NCI-H510A (cell line): ENCODE measurements around the gene PTPRC.

Experiments used
- DNase-seq: peaks from one replicate; lab custom pipeline; 2025; lab: John Stamatoyannopoulos, UW

The PTPRC gene

GRCh38 chr1:198708761-198709525 is 70.1 kb downstream of the PTPRC start:
- DNase-seq, result no peak

GRCh38 chr1:198711837-198712236 is 73.0 kb downstream of the PTPRC start:
- DNase-seq, result no peak

- DNase-seq, result no peak
Observed at GRCh38 chr1:198713081-198713480, 74.2 kb downstream of the PTPRC start.

GRCh38 chr1:198714271-198714670 is 75.4 kb downstream of the PTPRC start:
- no peak for DNase-seq

DNA sequence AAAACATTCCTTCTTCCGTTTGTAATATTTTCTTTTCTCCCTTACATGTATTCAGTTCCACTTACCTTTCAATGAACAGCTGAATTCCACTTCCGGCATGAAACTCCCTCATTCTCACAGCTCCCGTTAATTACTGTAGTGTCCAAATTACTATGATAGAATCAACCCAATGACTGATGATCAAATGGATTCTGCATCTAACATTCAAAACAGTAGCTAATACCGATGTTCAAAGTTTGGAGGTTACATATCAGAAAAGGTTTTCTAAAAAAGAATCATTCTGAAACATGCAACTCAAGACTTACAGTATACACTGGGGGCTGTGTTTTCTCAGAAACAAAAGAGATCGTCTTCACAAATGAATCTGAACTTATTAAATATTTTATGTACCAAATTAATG is 77.2 kb downstream of the PTPRC start:
- DNase-seq, result no peak

DNA sequence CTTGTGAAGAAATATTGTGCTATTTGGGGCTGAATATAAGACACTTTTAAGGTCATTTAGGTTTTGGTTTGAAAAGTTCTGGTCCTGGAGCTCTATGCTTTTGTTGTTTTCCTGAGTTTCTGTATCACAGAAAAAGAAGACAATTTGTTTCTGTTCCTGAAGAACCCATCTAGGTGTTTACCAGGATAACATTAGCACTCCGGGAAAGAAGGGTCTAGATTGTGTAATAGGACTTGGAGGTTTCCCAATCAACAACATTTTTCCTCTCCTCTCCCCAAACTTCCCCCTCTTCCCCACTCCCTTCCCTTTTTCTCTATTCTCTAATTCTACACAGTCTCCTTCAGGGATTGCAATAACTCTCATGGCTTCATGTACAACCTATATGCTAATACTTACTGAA is 78.7 kb downstream of the PTPRC start:
- DNase-seq, result no peak

GRCh38 chr1:198723127-198723526 is 84.3 kb downstream of the PTPRC start:
- no peak for DNase-seq

DNA sequence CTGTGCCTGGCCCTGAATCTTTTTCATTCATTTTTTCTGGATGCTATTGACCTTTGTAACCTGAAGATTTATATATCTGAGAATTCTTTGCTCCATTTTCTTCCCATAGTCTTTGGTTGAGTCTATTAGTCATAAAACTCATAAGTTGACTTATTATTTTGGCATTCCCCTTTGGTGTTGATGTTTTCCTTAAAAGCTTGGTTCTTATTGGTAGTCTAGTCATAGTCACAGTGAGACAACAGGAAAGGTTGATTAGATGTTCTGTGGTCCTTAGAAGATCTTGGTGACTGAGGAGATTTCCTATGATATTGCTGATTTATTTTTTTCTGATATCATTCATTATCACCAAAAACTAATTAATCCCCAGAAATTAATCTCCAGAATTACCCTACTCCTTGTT is 86.2 kb downstream of the PTPRC start:
- no peak for DNase-seq

GRCh38 chr1:198726455-198726854 is 87.6 kb downstream of the PTPRC start:
- no peak for DNase-seq

- no peak for DNase-seq
Observed at GRCh38 chr1:198729195-198729863, 90.5 kb downstream of the PTPRC start.

- DNase-seq, result no peak
Observed at GRCh38 chr1:198730952-198731351, 92.1 kb downstream of the PTPRC start.

GRCh38 chr1:198734323-198735008 is 95.6 kb downstream of the PTPRC start:
- DNase-seq, result no peak

DNA sequence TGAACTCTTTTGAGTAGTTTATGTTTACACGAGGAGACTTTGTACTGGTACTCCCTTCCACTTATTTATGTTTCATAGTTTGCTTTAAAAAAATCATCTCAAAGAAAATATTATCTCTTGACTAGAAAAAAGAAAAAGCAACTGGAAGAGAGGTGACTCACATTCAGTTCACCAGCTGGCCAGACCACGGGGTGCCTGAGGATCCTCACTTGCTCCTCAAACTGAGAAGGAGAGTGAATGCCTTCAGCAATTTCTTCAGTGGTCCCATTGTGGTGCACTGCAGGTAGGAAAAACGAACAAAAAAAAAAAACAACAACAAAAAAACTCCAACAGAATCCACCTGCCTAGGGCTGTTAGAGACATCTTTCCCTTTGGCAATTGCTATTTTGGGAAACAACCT is 102.9 kb downstream of the PTPRC start:
- DNase-seq, result no peak

GRCh38 chr1:198747127-198747526 is 108.3 kb downstream of the PTPRC start:
- DNase-seq, result no peak

- DNase-seq, result no peak
Observed at GRCh38 chr1:198749279-198749678, 110.4 kb downstream of the PTPRC start.

- no peak for DNase-seq
Observed at GRCh38 chr1:198750081-198750480, 111.2 kb downstream of the PTPRC start.

DNA sequence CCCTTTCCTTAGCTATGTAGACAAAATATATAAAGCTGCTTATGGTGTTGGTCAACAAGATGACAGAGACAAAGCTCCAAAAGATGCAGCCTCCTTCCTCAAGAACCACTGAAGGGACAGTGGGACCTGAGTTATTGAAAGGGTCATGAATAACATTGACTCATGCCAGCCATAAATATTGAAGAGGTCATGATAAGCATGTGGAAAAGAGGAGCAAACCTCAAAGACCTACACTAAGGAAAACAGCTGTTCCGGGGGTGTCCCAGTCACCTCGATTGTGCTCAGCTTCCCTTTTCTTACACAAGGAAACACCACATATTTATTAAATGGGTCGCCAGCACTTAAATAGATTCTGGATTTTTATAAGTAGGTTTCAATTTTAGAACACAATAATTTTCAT is 112.9 kb downstream of the PTPRC start:
- DNase-seq, result no peak

DNA sequence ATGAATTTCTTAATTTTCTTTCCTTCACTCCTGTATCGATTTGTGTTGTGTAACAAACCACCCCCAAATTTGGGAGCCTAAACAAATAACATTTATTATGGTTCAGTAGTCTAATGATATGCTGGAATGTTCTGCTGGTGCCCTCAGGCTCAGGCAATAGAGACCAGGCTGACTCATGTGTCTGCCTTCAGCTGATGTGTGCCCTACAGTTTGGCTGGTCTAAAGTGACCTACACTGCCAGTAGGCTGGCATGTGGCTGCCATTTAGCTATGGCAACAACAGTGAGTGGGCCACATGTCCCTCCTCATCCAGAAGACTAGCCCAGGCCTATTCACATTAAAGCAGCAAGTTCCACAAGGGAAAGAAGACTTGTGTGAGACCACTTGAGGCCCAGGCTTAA is 115.8 kb downstream of the PTPRC start:
- DNase-seq, result no peak

DNA sequence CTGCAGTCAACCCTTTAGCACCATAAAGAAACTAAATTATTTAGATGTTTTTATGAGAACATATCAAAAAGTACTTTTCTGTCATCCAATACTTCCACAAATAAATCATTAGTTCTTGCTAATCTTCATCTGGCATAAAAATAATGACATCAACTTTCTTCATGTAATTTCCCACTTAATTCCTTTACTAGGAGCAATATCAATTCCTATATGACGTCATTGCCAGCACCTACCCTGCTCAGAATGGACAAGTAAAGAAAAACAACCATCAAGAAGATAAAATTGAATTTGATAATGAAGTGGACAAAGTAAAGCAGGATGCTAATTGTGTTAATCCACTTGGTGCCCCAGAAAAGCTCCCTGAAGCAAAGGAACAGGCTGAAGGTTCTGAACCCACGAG is 116.9 kb downstream of the PTPRC start:
- DNase-seq, result no peak

DNA sequence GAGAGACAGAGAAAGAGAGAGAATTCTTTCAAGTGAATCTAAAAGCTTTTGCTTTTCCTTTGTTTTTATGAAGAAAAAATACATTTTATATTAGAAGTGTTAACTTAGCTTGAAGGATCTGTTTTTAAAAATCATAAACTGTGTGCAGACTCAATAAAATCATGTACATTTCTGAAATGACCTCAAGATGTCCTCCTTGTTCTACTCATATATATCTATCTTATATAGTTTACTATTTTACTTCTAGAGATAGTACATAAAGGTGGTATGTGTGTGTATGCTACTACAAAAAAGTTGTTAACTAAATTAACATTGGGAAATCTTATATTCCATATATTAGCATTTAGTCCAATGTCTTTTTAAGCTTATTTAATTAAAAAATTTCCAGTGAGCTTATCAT is 117.6 kb downstream of the PTPRC start:
- no peak for DNase-seq

- no peak for DNase-seq
Observed at GRCh38 chr1:198761859-198762616, 123.2 kb downstream of the PTPRC start.

DNA sequence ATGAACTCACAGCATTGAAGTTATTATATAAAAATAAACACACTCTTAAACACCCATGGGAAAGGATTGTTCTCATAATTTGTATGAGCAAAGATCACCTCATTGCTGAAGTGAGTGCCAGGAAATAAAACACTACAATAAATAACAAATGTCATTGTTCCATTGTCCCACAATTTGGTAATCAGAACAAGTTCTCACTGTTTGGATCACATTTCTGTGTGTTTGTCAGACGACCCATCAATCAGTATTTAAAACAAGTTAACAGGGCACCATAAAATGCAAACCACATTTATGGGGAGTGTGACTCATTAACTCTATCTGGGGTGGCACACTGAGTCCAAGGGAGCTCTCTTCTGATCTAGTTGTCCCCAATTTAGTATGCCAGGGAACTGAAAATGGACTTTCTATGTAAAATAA is 124.5 kb downstream of the PTPRC start:
- DNase-seq, result no peak
